ENCODE data around the gene B9D1.

DNA sequence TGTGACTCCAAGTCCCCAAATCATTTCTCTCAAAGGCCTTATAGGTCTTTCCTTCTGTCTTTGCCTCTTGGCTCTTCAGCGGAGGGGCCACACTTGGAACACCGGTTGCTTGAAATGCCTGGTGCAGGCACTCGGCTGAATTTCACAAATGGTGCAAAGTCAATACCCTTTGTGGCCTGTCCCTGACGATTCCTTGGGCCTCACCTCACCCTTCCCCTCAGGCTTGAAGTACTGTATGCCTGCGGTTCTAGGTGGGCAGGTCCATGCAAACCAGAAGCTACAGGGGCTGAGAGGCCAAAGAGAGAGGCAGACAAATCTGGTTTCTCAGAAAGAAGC is 4.1 kb upstream of the B9D1 start:
- TF ChIP-seq SIN3A (IDR thresholded peaks at IDR 0.05; ENCODE audit: borderline replicate concordance, insufficient read depth, low read length) (no peak), POLR2AphosphoS5 (IDR thresholded peaks at IDR 0.05; ENCODE audit: low read depth, low read length) (no peak)
- TF ChIP-seq, protein P1, sequence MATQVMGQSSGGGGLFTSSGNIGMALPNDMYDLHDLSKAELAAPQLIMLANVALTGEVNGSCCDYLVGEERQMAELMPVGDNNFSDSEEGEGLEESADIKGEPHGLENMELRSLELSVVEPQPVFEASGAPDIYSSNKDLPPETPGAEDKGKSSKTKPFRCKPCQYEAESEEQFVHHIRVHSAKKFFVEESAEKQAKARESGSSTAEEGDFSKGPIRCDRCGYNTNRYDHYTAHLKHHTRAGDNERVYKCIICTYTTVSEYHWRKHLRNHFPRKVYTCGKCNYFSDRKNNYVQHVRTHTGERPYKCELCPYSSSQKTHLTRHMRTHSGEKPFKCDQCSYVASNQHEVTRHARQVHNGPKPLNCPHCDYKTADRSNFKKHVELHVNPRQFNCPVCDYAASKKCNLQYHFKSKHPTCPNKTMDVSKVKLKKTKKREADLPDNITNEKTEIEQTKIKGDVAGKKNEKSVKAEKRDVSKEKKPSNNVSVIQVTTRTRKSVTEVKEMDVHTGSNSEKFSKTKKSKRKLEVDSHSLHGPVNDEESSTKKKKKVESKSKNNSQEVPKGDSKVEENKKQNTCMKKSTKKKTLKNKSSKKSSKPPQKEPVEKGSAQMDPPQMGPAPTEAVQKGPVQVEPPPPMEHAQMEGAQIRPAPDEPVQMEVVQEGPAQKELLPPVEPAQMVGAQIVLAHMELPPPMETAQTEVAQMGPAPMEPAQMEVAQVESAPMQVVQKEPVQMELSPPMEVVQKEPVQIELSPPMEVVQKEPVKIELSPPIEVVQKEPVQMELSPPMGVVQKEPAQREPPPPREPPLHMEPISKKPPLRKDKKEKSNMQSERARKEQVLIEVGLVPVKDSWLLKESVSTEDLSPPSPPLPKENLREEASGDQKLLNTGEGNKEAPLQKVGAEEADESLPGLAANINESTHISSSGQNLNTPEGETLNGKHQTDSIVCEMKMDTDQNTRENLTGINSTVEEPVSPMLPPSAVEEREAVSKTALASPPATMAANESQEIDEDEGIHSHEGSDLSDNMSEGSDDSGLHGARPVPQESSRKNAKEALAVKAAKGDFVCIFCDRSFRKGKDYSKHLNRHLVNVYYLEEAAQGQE (IDR thresholded peaks at IDR 0.05; ENCODE audit: insufficient read depth in 1 of 2, low read depth in 2 of 2, low read length in 2 of 2) = no peak

All from PFSK-1 (cell line).